Measurements from ENCODE around the gene ARHGAP22. TPM values are rescaled to one million over a fixed set of nuclear protein-coding genes. Genes with fewer than 3 reads are reported as not detected.

The ARHGAP22 gene
- total RNA-seq, 2 experiments from 2014 or later = not detected

DNA sequence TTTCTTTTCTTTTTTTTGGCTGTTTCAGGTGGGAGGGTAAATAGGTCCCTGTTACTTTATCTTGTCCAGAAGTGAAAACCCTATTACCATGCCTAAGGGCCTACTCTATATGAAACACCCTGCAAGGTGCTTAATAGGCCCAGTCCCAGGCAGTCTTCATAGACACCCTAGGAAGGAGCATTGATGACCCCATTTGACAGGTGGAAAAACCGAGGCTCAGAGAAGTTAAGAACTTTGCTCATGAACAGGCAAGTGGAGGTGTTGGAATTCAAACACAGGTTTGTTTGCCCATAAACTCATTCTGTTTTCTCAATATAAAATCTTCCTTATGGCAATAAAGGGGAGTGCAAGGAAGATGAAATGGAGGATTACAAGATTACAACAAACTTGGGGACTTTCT lies 115.8 kb downstream of the ARHGAP22 start:
- CTCF ChIA-PET = no interaction called here

DNA sequence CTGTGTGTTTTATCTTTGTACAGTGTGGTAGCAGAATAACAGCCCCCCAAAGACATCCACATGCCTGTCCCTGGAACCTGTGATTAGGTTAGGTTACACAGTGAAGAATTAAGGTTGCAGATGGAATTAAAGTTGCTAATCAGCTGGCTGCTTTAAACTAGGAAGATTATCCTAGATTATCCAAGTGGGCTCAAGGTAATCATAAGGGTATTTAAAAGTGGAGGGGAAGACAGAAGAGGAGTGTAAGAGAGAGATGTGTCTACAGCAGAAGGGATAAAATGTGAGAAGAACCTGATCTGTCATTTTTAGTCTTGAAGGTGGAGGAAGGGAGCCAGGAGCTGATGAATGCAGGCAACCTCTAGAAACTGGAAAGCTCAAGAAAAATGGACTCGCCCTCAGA lies 117.6 kb downstream of the ARHGAP22 start:
- intact Hi-C loops (cut with micrococcal nuclease) = no loop called here
- H3K4me1 Mint-ChIP-seq (ENCODE audit: low read depth) = no peaks in the 10 kb centered on the region
- ChIA-PET CTCF (no interaction called here), POLR2A (no interaction called here)
- no peaks in the 10 kb centered on the region for H3K27me3 Mint-ChIP-seq
- no peaks in the 10 kb centered on the region for H3K9me3 Mint-ChIP-seq
- no peak for DNase-seq
- H3K4me3 Mint-ChIP-seq = no peak overlapping the region
- H3K27ac Mint-ChIP-seq = no peak overlapping the region
- no peaks in the 10 kb centered on the region for H3K36me3 Mint-ChIP-seq

More for the DNA sequence above, 115.8 kb downstream of the ARHGAP22 start:
- peaks cover 4% of the 10 kb centered on the region for H3K4me1 Mint-ChIP-seq (ENCODE audit: low read depth)
- no peak overlapping the region for H3K27ac Mint-ChIP-seq
- POLR2A ChIA-PET = no interaction called here
- no peak overlapping the region for H3K4me3 Mint-ChIP-seq
- H3K27me3 Mint-ChIP-seq = peaks cover under 1% of the 10 kb centered on the region
- H3K9me3 Mint-ChIP-seq = no peaks in the 10 kb centered on the region
- intact Hi-C loops (cut with micrococcal nuclease) = no loop called here
- DNase-seq = no peak
- no peaks in the 10 kb centered on the region for H3K36me3 Mint-ChIP-seq

DNA sequence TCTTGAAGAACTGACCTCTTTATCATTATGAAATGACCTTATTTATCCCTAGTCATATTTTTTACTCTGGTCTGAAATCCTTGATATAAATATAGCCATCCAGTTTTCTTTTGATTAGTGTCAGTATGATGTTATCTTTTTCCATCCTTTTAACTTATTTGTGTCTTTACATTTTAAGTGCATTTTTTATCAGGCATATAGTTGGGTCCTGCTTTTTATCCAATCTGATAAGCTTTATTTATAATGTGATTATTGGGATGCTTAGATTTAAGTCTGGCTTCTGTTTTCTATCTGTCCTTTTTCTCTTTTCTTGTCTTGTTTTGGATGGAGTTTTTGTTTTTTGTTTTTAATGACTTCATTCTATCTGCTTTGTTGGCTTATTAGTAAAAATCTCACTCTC lies 119.2 kb downstream of the ARHGAP22 start:
- H3K27ac Mint-ChIP-seq = no peak overlapping the region
- H3K4me3 Mint-ChIP-seq = no peak overlapping the region
- H3K9me3 Mint-ChIP-seq = no peaks in the 10 kb centered on the region
- no peaks in the 10 kb centered on the region for H3K4me1 Mint-ChIP-seq (ENCODE audit: low read depth)
- no peaks in the 10 kb centered on the region for H3K36me3 Mint-ChIP-seq
- H3K27me3 Mint-ChIP-seq = peaks cover 2% of the 10 kb centered on the region
- intact Hi-C loops (cut with micrococcal nuclease) = no loop called here
- no peak for DNase-seq
- CTCF ChIA-PET = no interaction called here
- POLR2A ChIA-PET = no interaction called here

DNA sequence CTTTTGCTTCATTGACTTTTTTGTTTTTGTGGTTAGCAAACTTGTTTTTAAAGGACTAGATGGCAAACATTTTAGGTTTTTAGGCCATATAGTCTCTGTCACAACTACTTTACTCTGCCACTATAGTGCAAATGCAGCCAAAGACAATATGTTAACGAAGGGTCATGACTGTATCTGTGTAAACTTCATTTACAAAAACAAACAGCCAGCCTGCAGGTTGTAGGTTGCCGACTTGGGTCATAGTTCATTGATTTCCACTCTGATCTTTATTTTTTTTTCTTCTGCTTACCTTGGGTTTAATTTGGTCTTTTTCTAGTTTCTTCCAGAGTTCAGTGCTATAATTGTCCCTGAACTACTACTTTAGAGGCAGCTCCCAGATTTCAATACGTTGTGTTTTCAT lies 120.0 kb downstream of the ARHGAP22 start:
- no peak overlapping the region for H3K27ac Mint-ChIP-seq
- DNase-seq = no peak
- intact Hi-C loops (cut with micrococcal nuclease) = no loop called here
- POLR2A ChIA-PET = no interaction called here
- CTCF ChIA-PET = no interaction called here
- no peaks in the 10 kb centered on the region for H3K4me1 Mint-ChIP-seq (ENCODE audit: low read depth)
- peaks cover 2% of the 10 kb centered on the region for H3K27me3 Mint-ChIP-seq
- H3K4me3 Mint-ChIP-seq = no peak overlapping the region
- H3K9me3 Mint-ChIP-seq = no peaks in the 10 kb centered on the region
- no peaks in the 10 kb centered on the region for H3K36me3 Mint-ChIP-seq

DNA sequence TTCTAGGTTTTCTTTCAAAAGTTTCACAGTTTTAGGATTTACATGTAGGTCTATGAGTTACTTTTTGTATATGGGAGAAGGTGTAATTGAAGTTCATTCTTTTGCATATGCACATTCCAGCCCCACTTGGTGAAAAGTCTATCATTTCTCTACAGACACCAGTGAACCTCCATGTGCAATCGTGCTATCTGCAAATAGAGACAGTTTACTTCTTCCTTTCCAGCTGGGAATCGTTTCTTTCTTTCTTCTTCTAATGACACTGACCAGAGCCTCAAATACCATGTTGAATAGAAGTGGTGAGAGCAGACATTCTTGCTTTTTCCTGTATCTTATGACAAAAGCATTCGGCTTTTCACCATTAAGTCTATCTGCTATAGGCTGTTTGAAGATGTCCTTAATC lies 122.7 kb downstream of the ARHGAP22 start:
- no peaks in the 10 kb centered on the region for H3K36me3 Mint-ChIP-seq
- H3K4me1 Mint-ChIP-seq (ENCODE audit: low read depth) = no peaks in the 10 kb centered on the region
- intact Hi-C loops (cut with micrococcal nuclease) = no loop called here
- peaks cover 5% of the 10 kb centered on the region for H3K27me3 Mint-ChIP-seq
- H3K27ac Mint-ChIP-seq = no peak overlapping the region
- ChIA-PET CTCF (no interaction called here), POLR2A (no interaction called here)
- DNase-seq = no peak
- H3K4me3 Mint-ChIP-seq = no peak overlapping the region
- H3K9me3 Mint-ChIP-seq = no peaks in the 10 kb centered on the region

DNA sequence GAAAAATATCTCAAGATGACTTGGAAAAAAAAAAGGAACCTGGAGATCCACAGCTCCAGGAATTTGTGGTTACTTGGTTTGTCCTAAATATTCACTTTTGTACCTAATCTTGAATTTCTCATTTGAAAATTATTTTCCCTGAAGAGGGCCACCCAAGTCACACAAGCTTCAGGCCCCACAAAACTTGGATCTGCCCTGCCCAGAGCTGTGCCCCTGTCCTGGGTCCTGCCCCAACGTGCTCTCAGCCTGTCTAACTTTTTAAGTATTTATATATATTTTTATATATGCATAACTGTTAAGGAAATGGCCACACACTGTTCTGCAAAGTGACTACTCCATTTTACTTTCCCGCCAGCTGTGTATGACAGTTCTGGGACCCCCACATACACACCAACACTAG lies 123.5 kb downstream of the ARHGAP22 start:
- H3K4me3 Mint-ChIP-seq = no peak overlapping the region
- no peaks in the 10 kb centered on the region for H3K36me3 Mint-ChIP-seq
- H3K27ac Mint-ChIP-seq = no peak overlapping the region
- intact Hi-C loops (cut with micrococcal nuclease) = no loop called here
- no peak for DNase-seq
- ChIA-PET CTCF (no interaction called here), POLR2A (no interaction called here)
- no peaks in the 10 kb centered on the region for H3K4me1 Mint-ChIP-seq (ENCODE audit: low read depth)
- H3K9me3 Mint-ChIP-seq = no peaks in the 10 kb centered on the region
- peaks cover 5% of the 10 kb centered on the region for H3K27me3 Mint-ChIP-seq

DNA sequence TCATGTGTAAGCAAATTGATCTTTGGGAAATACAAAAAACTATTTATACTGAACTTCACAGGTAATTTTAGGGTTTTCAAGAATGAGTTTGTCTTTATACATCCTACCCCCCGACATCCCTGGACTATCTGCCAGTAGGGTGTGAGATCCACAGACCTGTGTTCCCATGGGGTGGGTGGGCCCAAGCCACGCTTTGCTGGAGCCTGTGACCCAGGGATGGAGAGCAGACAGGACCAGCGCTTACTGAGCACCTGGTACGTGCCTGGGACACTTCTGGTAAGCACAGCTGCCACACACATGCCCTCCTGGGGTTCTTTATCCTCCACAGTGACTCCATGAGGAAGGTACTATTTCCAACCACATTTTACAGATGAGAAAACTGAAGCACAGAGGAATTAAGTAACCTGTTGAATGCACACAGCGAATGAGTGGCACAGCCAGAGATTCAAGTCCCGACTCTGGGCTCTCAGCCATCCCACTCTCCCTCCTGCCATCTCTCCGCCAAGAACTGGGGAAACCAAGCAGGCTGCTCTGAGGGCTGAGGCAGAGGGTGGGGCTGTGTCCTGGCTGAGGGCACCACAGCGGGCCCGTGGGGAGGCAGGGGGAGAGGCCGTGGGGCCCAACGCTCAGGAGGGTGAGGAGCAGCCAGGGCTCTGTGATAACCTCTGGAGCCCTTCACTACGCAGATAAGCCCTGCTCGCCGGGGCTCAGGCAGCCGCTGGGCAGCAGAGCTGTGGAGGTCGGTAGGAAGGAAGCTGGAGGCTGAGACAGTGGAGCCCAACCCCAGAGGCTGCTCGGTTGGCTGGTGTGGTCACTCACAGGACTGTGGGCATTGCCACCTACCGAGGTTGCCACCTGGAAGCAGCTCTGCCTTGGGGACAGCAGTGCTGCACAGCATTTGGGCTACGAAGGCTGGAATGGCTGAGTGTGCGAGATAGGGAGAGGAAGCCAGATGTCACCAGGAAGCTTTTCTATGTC lies 124.2 kb downstream of the ARHGAP22 start:
- Mint-ChIP-seq H3K27me3 (peaks cover 5% of the 10 kb centered on the region), H3K4me3 (no peak overlapping the region), H3K27ac (no peak overlapping the region), H3K9me3 (no peaks in the 10 kb centered on the region), H3K36me3 (no peaks in the 10 kb centered on the region), H3K4me1 (ENCODE audit: low read depth) (no peaks in the 10 kb centered on the region)
- DNase-seq = no peak
- ChIA-PET CTCF (no interaction called here), POLR2A (no interaction called here)
- intact Hi-C loops (cut with micrococcal nuclease) = no loop called here

DNA sequence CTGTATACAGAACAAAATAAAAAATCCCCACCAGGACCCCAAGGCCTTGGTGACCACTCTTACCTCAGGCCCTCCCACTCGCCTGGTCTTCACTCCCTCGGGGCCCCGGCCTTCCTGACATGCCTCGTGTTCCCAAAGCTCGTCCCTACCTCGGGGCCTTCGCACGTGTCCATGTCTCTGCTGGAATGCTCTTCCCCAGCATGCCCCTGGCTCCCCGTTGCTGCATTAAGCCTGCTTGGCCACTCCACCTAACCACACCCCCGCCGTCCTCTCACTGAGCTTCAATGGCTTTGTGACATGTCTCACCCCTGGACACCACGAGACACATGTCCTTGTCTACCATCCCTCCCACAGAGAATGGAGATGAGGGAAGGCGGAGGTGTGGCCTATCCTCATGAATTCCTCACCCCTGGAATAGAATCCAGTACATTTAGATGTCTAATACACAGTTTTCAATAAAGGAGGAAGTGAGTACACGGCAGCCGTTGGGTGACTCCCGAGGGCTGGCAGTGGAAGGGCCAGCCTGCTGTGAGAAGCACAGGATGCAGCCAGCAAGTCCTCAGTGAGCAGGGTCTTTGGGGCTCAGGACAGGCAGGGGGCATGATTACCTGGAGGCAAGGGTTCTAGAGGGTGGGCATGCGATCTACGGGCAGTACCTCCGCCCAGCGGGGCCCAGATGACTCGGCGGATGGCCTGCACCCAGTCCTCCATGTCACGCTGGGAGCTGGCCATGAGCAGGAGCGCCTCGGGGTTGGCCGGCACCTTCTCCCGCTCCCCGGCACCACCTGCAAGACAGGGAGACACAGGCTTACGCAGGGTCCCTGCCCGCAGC lies 125.7 kb downstream of the ARHGAP22 start:
- intact Hi-C loops (cut with micrococcal nuclease) = no loop called here
- ChIA-PET POLR2A (interaction anchor here (0.6 kb wide), 1 partner anchor 116 kb away, joined by 3 read pairs; no protein-coding TSS in a partner anchor), CTCF (no interaction called here)
- Mint-ChIP-seq H3K36me3 (no peaks in the 10 kb centered on the region), H3K4me3 (no peak overlapping the region), H3K9me3 (no peaks in the 10 kb centered on the region), H3K4me1 (ENCODE audit: low read depth) (no peaks in the 10 kb centered on the region), H3K27ac (no peak overlapping the region), H3K27me3 (peaks cover 5% of the 10 kb centered on the region)
- no peak for DNase-seq

DNA sequence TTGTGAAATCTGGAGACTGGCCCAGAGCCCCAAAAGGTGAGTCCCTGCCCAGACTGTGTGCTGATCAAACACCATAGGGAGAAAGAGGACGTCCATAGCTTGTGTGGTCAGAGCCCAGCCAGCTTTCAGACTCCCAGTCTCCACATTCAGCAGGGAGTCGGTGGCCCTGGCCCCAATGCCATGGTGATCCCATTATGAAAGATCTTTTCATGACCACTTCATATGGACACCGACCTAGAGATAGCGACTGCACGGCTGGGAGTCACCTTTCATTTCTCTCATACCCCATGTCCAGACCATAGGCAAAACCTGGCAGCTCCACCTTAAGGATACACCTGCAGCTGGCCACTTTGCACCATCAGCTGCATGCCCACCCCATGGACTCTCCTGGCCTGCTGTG lies 126.4 kb downstream of the ARHGAP22 start:
- Mint-ChIP-seq H3K27me3 (peaks cover 5% of the 10 kb centered on the region), H3K4me1 (ENCODE audit: low read depth) (no peaks in the 10 kb centered on the region), H3K36me3 (no peaks in the 10 kb centered on the region), H3K4me3 (no peak overlapping the region), H3K9me3 (no peaks in the 10 kb centered on the region), H3K27ac (no peak overlapping the region)
- CTCF ChIA-PET = no interaction called here
- DNase-seq = no peak
- intact Hi-C loops (cut with micrococcal nuclease) = no loop called here
- POLR2A ChIA-PET = interaction anchor here (0.6 kb wide), 1 partner anchor 117 kb away, joined by 3 read pairs; no protein-coding TSS in a partner anchor

DNA sequence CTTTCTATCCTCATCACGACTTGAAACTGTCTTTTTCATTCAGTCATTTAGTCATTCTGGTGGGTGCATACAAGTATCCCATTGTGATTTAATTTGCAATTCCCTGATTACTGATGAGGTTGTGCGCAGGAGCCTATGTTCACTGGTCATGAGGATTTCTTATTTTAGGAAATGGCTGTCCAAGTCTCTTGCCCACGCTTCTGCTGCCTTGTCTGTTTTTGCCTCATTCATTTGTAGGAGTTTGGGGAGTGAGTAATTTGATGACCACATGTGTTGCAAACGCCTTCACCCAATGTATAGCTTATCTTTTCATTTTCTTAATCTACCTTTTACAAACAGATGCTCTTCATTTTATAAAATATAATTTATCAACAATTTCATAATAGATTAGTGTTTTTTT lies 127.3 kb downstream of the ARHGAP22 start:
- intact Hi-C loops (cut with micrococcal nuclease) = no loop called here
- CTCF ChIA-PET = no interaction called here

DNA sequence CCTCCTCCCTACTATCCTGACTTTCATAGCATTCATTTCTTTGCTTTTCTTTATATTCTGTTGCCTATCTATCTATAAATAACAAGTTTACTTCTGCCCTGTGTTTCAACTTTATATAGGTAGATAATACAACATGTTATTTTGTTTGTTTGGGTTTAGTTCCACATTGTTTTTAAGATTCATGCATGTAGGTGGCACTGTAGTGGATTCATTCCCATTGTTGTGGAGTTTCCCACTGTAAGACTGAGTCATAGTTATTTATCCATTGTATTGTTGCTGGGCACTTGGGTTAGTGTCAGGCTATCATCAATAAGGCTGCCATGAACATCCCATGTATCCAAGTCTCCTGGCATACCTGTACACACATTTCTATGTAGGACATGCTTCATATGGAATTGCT lies 127.7 kb downstream of the ARHGAP22 start:
- no peak for DNase-seq
- Mint-ChIP-seq H3K27me3 (peaks cover 5% of the 10 kb centered on the region), H3K36me3 (no peaks in the 10 kb centered on the region), H3K27ac (no peak overlapping the region), H3K4me3 (no peak overlapping the region), H3K4me1 (ENCODE audit: low read depth) (no peaks in the 10 kb centered on the region), H3K9me3 (no peaks in the 10 kb centered on the region)
- intact Hi-C loops (cut with micrococcal nuclease) = no loop called here
- ChIA-PET POLR2A (no interaction called here), CTCF (no interaction called here)

More for the DNA sequence above, 127.3 kb downstream of the ARHGAP22 start:
- Mint-ChIP-seq H3K9me3 (no peaks in the 10 kb centered on the region), H3K4me1 (ENCODE audit: low read depth) (no peaks in the 10 kb centered on the region), H3K36me3 (no peaks in the 10 kb centered on the region), H3K27me3 (peaks cover 5% of the 10 kb centered on the region), H3K4me3 (no peak overlapping the region), H3K27ac (no peak overlapping the region)
- no peak for DNase-seq
- POLR2A ChIA-PET = no interaction called here

DNA sequence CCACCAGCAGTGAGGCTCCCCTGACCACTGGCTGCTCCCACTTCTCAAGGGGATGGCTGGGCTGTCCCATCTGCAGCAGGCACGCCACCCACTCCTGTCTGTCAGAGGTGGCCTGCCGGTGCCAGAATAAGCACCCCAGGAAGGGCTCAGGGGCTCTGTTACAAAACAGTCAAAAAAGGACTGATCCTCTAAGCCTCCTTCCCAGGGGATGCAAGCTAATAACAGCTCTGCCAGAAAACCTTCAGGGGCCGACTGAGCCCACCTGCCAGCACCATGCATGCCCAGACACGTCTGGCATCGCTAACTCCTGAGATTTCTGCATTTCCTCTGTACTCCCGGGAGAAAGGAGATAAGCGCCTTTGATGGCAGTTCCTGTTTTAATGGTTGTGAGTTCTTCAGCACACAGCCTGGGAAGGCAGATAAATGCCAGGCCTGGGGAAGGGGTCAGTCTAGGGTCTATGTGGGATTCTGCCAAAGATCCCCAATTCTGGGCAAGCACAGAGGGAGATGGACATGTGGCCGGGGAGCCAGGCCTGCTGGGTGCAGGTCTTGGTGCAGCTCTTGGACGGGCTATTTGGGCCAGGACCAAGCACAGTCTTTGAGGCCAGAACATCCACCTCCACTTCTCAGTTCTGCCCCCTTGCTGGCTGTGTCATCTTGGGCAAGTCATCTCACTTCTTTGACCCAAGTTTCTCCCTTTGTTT lies 128.4 kb downstream of the ARHGAP22 start:
- intact Hi-C loops (cut with micrococcal nuclease) = no loop called here
- H3K4me1 Mint-ChIP-seq (ENCODE audit: low read depth) = no peaks in the 10 kb centered on the region
- ChIA-PET POLR2A (no interaction called here), CTCF (no interaction called here)
- H3K27me3 Mint-ChIP-seq = peaks cover 3% of the 10 kb centered on the region
- no peak overlapping the region for H3K4me3 Mint-ChIP-seq
- no peak overlapping the region for H3K27ac Mint-ChIP-seq
- H3K9me3 Mint-ChIP-seq = no peaks in the 10 kb centered on the region
- DNase-seq = no peak
- H3K36me3 Mint-ChIP-seq = no peaks in the 10 kb centered on the region
